Bronchial epithelial cell (primary cell): ENCODE measurements around the gene SLC24A3. TPM values are rescaled to one million over a fixed set of nuclear protein-coding genes. Genes with fewer than 3 reads are reported as not detected.

Experiments used
- DNase-seq: peaks from one replicate; pipeline ENCODE4 v3.0.0-alpha.2; 2010; ENCODE audit warnings: low read depth
- FAIRE-seq: peaks from 2 replicates; lab custom pipeline; 2011; peaks lifted over from hg19 to GRCh38; lab: Jason Lieb, UNC
- H3K27me3 ChIP-seq: 2 replicates; pipeline ENCODE4 v1.5.1; 2011; ENCODE audit warnings: low read length; ENCODE audit not compliant: control insufficient read depth, insufficient read depth
- H3K36me3 ChIP-seq: 2 replicates; pipeline ENCODE4 v1.5.1; 2011; ENCODE audit warnings: low read length; ENCODE audit not compliant: control insufficient read depth, insufficient read depth
- H3K4me3 ChIP-seq: 2 replicates; pipeline ENCODE4 v1.5.1; 2011; ENCODE audit warnings: mild to moderate bottlenecking, low read depth, low read length, control low read depth
- total RNA-seq: library from RNA; depleted of rRNA; stranded (reverse); fragments of >200 nt; gene quantifications from 2 replicates; pipeline ENCODE4 v1.2.1, GENCODE V29; 2014
- TF ChIP-seq, protein P1 (sequence below): IDR thresholded peaks from 2 replicates; pipeline ENCODE4 v1.5.1; 2011; ENCODE audit warnings: mild to moderate bottlenecking, moderate library complexity, low read length, control low read depth, inconsistent platforms; ENCODE audit not compliant: insufficient read depth, severe bottlenecking

Gene SLC24A3
- total RNA-seq, 1 donor from 2014 or later, result under 0.01 TPM

DNA sequence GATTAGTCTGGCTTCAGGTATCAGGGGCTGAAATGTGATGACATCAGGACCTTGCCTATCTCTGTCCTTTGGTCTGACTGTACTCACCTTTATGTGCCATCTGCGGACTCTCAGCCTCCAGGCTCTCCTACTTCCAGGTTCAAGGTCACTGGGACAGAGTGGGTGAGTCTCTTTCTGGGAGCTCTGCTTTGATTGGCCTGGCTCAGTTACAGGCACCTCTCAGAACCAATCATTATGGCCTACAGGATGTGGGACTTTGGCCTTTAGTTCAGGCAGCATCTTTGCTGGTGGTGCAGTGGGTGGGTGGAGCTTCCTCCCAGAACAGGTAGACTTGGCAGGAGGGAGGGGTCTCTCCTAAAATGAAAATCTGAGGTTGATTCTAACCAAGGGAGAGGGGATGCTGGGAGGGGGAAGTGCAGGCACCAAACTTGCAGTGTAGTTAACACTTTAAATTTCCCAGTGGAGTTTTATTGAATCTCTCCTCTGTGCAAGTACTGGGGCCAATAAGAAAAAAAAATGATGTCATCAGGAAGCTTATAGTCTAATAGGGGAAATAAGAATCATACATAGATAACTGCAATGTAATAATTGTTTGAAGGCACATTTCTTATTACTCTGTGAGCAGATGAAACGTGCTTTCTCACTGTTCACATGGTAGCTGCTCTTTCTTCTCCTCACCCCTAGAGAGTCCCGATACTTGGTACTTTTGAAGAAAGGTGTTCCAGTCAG is 53.4 kb downstream of the SLC24A3 start:
- DNase-seq (no peak), FAIRE-seq (no peak)
- Histone ChIP-seq H3K4me3 (no peak overlapping the region), H3K27me3 (no peaks in the 10 kb centered on the region), H3K36me3 (no peaks in the 10 kb centered on the region)
- TF ChIP-seq, protein P1, sequence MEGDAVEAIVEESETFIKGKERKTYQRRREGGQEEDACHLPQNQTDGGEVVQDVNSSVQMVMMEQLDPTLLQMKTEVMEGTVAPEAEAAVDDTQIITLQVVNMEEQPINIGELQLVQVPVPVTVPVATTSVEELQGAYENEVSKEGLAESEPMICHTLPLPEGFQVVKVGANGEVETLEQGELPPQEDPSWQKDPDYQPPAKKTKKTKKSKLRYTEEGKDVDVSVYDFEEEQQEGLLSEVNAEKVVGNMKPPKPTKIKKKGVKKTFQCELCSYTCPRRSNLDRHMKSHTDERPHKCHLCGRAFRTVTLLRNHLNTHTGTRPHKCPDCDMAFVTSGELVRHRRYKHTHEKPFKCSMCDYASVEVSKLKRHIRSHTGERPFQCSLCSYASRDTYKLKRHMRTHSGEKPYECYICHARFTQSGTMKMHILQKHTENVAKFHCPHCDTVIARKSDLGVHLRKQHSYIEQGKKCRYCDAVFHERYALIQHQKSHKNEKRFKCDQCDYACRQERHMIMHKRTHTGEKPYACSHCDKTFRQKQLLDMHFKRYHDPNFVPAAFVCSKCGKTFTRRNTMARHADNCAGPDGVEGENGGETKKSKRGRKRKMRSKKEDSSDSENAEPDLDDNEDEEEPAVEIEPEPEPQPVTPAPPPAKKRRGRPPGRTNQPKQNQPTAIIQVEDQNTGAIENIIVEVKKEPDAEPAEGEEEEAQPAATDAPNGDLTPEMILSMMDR, result no peak

DNA sequence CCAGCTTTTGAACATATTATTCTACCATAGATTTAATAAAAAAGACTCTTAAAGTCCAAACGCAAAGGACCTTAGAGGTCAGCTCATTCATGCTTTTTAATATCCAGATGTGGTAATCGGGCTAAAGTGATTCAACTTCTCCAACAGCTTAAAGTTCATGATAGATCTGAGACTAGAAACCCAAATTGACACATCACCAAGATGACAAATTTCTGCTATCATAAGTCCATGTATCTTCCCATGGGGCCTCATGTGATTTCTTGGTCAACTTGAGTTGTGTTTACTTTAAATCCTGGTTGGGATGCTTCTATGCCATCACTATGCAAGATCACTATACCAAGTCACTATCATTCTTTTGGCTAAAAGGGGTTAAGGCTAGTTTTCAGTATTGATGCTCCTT is 56.0 kb downstream of the SLC24A3 start:
- no peak for FAIRE-seq
- Histone ChIP-seq H3K4me3 (no peak overlapping the region), H3K27me3 (no peaks in the 10 kb centered on the region), H3K36me3 (no peaks in the 10 kb centered on the region)
- TF ChIP-seq, protein P1, result no peak
- DNase-seq, result no peak

DNA sequence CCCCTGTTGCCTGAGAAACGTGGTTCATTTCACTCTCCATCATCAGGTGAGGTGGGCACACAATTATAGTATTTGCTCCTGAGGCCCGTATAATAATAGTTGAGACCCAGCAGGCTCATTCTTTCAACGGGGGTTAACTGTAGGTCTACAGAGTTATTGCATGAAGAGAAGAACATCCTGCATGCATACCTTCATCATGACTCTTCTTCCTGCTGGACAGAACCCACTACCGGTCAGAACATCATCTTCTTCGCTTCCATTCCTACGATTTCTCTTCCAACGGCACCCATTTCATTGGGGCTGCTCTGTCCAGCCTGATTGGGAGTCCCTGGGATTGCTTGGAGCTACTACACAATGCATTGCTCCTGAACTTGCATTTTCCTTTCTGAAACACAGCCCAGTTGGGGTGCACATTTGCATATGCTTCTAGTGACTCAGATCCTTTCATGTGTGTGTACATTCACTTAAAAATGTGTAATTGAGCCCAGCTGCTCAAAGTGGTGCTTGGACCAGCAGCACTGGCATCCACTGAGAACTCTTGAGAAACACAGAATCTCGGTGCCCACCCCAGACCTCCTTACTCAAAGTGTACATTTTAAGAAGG is 57.4 kb downstream of the SLC24A3 start:
- FAIRE-seq (no peak), DNase-seq (peak; percentile 8)
- Histone ChIP-seq H3K4me3 (no peak overlapping the region), H3K36me3 (no peaks in the 10 kb centered on the region), H3K27me3 (no peaks in the 10 kb centered on the region)
- TF ChIP-seq, protein P1, result no peak

DNA sequence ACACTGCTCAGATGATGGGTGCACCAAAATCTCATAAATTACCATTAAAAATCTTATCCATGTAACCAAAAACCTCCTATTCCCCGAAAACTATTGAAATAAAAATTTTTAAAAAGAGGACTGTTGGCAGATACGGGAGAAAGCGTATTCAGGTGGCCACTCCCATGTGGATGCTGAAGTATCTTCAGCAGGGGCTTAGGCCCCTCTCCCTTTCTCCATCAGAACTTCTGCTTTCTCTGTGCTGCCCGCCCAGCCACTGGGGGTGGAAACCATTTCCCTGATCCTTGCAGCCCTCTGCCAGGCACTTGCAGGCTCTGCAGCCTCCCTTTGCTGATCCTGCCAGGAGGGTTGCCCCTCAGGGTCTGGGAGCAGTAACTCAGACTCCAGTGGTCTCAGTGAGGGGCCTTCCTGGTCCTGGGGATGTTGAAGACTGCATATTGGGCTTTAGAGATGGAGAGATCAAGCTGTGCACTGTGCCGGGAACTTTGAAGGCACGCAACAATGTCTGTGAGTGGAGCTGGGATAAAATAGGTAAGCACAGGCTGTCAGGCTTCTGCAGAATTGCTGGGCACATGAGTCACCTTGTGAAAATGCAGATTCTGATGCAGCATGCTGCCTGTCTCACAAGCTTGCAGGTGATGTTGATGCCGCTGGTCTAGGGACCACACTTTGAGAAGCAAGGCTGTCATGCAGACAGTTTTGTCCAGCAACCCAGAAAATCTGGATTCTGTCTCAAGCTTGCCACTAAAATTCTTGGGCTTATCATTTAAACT is 59.6 kb downstream of the SLC24A3 start:
- no peak for FAIRE-seq
- DNase-seq, result no peak
- no peaks in the 10 kb centered on the region for H3K27me3 ChIP-seq
- no peaks in the 10 kb centered on the region for H3K36me3 ChIP-seq
- TF ChIP-seq, protein P1, result no peak
- H3K4me3 ChIP-seq, result no peak overlapping the region

DNA sequence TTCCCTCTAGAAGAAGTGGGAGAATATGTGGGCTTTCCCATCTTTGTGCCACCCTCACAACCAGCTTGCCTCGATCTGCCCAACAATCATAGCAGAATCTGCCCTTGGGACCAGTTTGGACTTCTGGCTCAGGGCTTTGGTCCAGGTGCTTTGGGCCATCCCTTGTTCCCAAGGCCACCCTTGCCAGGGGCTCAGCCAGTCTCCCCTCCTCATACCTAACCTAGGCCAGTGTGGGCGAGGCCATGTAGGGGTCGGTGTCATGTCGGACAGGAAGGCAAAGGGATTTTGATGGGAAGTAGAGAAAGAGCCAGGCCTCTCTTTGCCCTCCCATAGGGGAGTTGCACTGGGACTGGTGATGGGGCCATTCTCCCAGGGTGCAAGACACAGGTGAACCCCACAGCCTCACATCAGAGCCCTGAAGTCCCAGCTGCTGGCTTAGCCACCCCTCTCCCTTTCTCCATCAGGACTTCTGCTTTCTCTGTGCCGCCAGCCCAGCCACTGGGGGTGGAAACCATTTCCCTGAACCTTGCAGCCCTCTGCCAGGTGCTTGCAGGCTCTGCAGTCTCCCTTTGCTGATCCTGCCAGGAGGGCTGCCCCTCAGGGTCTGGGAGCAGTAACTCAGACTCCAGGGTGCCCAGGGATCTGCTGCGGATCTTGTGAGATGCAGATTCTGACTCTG is 60.7 kb downstream of the SLC24A3 start:
- H3K27me3 ChIP-seq, result no peaks in the 10 kb centered on the region
- no peaks in the 10 kb centered on the region for H3K36me3 ChIP-seq
- TF ChIP-seq, protein P1, result no peak
- DNase-seq (no peak), FAIRE-seq (no peak)
- no peak overlapping the region for H3K4me3 ChIP-seq
